Suprapubic skin (tissue), 4 donors: Measurements from ENCODE around the gene ROBO1. TPM values are rescaled to one million over a fixed set of nuclear protein-coding genes. Genes with fewer than 3 reads are reported as not detected.

Experiments used
- DNase-seq, 2 donors: peaks; one replicate each; pipeline ENCODE4 v3.0.0-alpha.2; 2019; ENCODE audit warnings: low spot score in 2 of 2
- H3K27ac ChIP-seq: fragments of 200-600 bp; sonication (generic); one replicate; pipeline ENCODE4 v1.5.1; 2019
- H3K27me3 ChIP-seq: fragments of 200-600 bp; sonication (generic); one replicate; pipeline ENCODE4 v1.5.1; 2019
- H3K36me3 ChIP-seq: fragments of 200-600 bp; sonication (generic); one replicate; pipeline ENCODE4 v1.5.1; 2019
- H3K4me1 ChIP-seq: fragments of 200-600 bp; sonication (generic); one replicate; pipeline ENCODE4 v1.5.1; 2019
- H3K4me3 ChIP-seq: fragments of 200-600 bp; sonication (generic); one replicate; pipeline ENCODE4 v1.5.1; 2019; ENCODE audit warnings: mild to moderate bottlenecking
- H3K9me3 ChIP-seq: fragments of 200-600 bp; sonication (generic); one replicate; pipeline ENCODE4 v1.5.1; 2019
- EP300 ChIP-seq: sonication (generic); formaldehyde crosslinking; IDR thresholded peaks from one replicate; pipeline ENCODE4 v1.6.1; 2017; ENCODE audit warnings: antibody characterized with exemption
- POLR2A ChIP-seq, 2 donors: fragments of 450-650 bp; IDR thresholded peaks; one replicate each; pipeline ENCODE4 v1.6.1; 2017; ENCODE audit warnings: antibody characterized with exemption in 2 of 2, mild to moderate bottlenecking in 2 of 2, moderate library complexity in 2 of 2
- POLR2AphosphoS5 ChIP-seq, 3 donors: sonication (generic); formaldehyde crosslinking; IDR thresholded peaks; one replicate each; pipeline ENCODE4 v1.6.1; 2017; ENCODE audit warnings: antibody characterized with exemption in 3 of 3
- WGBS: methylation state at CpG from one replicate; pipeline ENCODE4 v1.1.5; 2018; 5-methylcytosine and 5-hydroxymethylcytosine counted together
- total RNA-seq, 4 donors: library from RNA; depleted of rRNA; stranded (reverse); fragments of >200 nt; gene quantifications; one replicate each; pipeline ENCODE4 v1.1.0, GENCODE V29; 2016
- TF ChIP-seq, protein P1 (sequence below), 2 donors: fragments of 200-600 bp in 1 of 2; fragments of 450-650 bp in 1 of 2; sonication (generic) in 1 of 2; IDR thresholded peaks; one replicate each; pipeline ENCODE4 v1.5.1; 2016 to 2019; ENCODE audit warnings: antibody characterized with exemption in 2 of 2, mild to moderate bottlenecking in 1 of 2, moderate library complexity in 1 of 2

Gene ROBO1
- total RNA-seq, 4 donors from 2014 or later, result 67.7 to 80.3 (median 71.3) TPM

DNA sequence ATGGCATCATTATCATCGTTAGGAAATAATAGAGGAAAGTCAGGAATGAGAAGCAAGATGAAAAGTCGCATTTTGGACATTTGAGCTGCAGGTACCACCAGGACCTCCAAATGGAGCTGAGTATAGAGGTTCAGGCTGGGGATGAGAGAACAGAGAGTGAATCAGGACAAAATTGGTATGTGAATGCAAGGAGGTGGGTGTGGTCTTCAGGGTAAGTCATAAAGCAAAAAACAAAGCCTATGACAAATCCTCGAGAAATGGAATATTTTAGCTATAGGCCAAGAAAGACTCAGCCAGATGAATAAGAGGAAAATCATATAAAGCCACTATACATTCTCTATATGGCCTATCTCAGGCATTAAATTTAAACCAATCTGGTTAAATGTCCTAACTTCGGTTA lies 841.3 kb downstream of the ROBO1 start:
- no peak for DNase-seq
- H3K36me3 ChIP-seq, result no peaks in the 10 kb centered on the region
- 93% methylated on average over 4 of the region's 4 CpGs for WGBS
- TF ChIP-seq POLR2AphosphoS5 (IDR thresholded peaks at IDR 0.05) (no peak), EP300 (no peak), POLR2A (IDR thresholded peaks at IDR 0.05) (no peak)
- TF ChIP-seq, protein P1, sequence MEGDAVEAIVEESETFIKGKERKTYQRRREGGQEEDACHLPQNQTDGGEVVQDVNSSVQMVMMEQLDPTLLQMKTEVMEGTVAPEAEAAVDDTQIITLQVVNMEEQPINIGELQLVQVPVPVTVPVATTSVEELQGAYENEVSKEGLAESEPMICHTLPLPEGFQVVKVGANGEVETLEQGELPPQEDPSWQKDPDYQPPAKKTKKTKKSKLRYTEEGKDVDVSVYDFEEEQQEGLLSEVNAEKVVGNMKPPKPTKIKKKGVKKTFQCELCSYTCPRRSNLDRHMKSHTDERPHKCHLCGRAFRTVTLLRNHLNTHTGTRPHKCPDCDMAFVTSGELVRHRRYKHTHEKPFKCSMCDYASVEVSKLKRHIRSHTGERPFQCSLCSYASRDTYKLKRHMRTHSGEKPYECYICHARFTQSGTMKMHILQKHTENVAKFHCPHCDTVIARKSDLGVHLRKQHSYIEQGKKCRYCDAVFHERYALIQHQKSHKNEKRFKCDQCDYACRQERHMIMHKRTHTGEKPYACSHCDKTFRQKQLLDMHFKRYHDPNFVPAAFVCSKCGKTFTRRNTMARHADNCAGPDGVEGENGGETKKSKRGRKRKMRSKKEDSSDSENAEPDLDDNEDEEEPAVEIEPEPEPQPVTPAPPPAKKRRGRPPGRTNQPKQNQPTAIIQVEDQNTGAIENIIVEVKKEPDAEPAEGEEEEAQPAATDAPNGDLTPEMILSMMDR (IDR thresholded peaks at IDR 0.05), result no peak
- no peak overlapping the region for H3K4me3 ChIP-seq
- H3K4me1 ChIP-seq, result no peaks in the 10 kb centered on the region
- H3K27ac ChIP-seq, result no peak overlapping the region
- H3K27me3 ChIP-seq, result no peaks in the 10 kb centered on the region
- H3K9me3 ChIP-seq, result no peaks in the 10 kb centered on the region

GRCh38 chr3:78924711-78925110 lies 843.1 kb downstream of the ROBO1 start:
- no peaks in the 10 kb centered on the region for H3K4me1 ChIP-seq
- 97% methylated on average over 1 of the region's 1 CpG for WGBS
- no peak overlapping the region for H3K4me3 ChIP-seq
- H3K27ac ChIP-seq, result no peak overlapping the region
- H3K27me3 ChIP-seq, result no peaks in the 10 kb centered on the region
- H3K9me3 ChIP-seq, result no peaks in the 10 kb centered on the region
- TF ChIP-seq POLR2AphosphoS5 (IDR thresholded peaks at IDR 0.05), result no peak
- no peak for TF ChIP-seq POLR2A (IDR thresholded peaks at IDR 0.05)
- no peak for TF ChIP-seq EP300
- TF ChIP-seq, protein P1 (IDR thresholded peaks at IDR 0.05), result no peak
- DNase-seq, result no peak
- no peaks in the 10 kb centered on the region for H3K36me3 ChIP-seq

GRCh38 chr3:78919021-78919755 lies 848.6 kb downstream of the ROBO1 start:
- 71% methylated on average over 5 of the region's 5 CpGs for WGBS
- Histone ChIP-seq H3K36me3 (no peaks in the 10 kb centered on the region), H3K9me3 (no peaks in the 10 kb centered on the region), H3K4me1 (no peaks in the 10 kb centered on the region), H3K4me3 (no peak overlapping the region), H3K27ac (no peak overlapping the region), H3K27me3 (no peaks in the 10 kb centered on the region)
- TF ChIP-seq POLR2A (IDR thresholded peaks at IDR 0.05) (no peak), EP300 (no peak), POLR2AphosphoS5 (IDR thresholded peaks at IDR 0.05) (no peak)
- TF ChIP-seq, protein P1 (IDR thresholded peaks at IDR 0.05), result no peak
- DNase-seq, result no peak

- no peaks in the 10 kb centered on the region for H3K36me3 ChIP-seq
- no peak for DNase-seq
- H3K9me3 ChIP-seq, result no peaks in the 10 kb centered on the region
- 80% methylated on average over 1 of the region's 1 CpG for WGBS
- TF ChIP-seq POLR2A (IDR thresholded peaks at IDR 0.05) (no peak), POLR2AphosphoS5 (IDR thresholded peaks at IDR 0.05) (no peak), EP300 (no peak)
- TF ChIP-seq, protein P1 (IDR thresholded peaks at IDR 0.05), result no peak
- no peak overlapping the region for H3K4me3 ChIP-seq
- H3K4me1 ChIP-seq, result no peaks in the 10 kb centered on the region
- H3K27me3 ChIP-seq, result no peaks in the 10 kb centered on the region
- H3K27ac ChIP-seq, result no peak overlapping the region
Observed at GRCh38 chr3:78918361-78919020, 849.3 kb downstream of the ROBO1 start.

- TF ChIP-seq, protein P1 (IDR thresholded peaks at IDR 0.05), result no peak
- TF ChIP-seq POLR2AphosphoS5 (IDR thresholded peaks at IDR 0.05), result no peak
- no peak for DNase-seq
- no peaks in the 10 kb centered on the region for H3K27me3 ChIP-seq
- WGBS, result 68% methylated on average over 2 of the region's 2 CpGs
- no peaks in the 10 kb centered on the region for H3K9me3 ChIP-seq
- H3K36me3 ChIP-seq, result no peaks in the 10 kb centered on the region
- H3K4me1 ChIP-seq, result no peaks in the 10 kb centered on the region
- no peak overlapping the region for H3K27ac ChIP-seq
- H3K4me3 ChIP-seq, result no peak overlapping the region
Observed at GRCh38 chr3:78917536-78917935, 850.3 kb downstream of the ROBO1 start.
